CD4-positive, alpha-beta memory T cell (primary cell): ENCODE measurements around the gene PLA2G5. TPM values are rescaled to one million over a fixed set of nuclear protein-coding genes. Genes with fewer than 3 reads are reported as not detected.

Source experiments
- CTCF ChIA-PET: fragments of 350-600 bp; sonication (Branson Sonifier 250); formaldehyde crosslinking; loops from one replicate; lab custom pipeline; 2021; ENCODE audit warnings: inconsistent platforms; ENCODE audit not compliant: partially characterized antibody; lab: Charles Lee
- POLR2A ChIA-PET: fragments of 350-600 bp; sonication (Branson Sonifier 250); formaldehyde crosslinking; loops from one replicate; lab custom pipeline; 2021; ENCODE audit not compliant: partially characterized antibody; lab: Charles Lee
- DNase-seq, 5 donors: peaks; one replicate each; pipeline versions ENCODE4 v3.0.0 to v3.0.0-alpha.2; 2020 to 2022; ENCODE audit warnings: mixed read lengths in 1 of 5
- H3K27ac ChIP-seq: one replicate; pipeline ENCODE4 v1.7.0; 2013; ENCODE audit warnings: low read depth, low read length
- H3K27me3 ChIP-seq: 2 replicates; pipeline ENCODE4 v1.7.0; 2013; ENCODE audit warnings: mild to moderate bottlenecking, low read length, moderate library complexity; ENCODE audit not compliant: insufficient read depth
- H3K36me3 ChIP-seq: 2 replicates; pipeline ENCODE4 v1.7.0; 2013; ENCODE audit warnings: mild to moderate bottlenecking, low read length, moderate library complexity; ENCODE audit not compliant: insufficient read depth
- H3K4me1 ChIP-seq: 2 replicates; pipeline ENCODE4 v1.7.0; 2013; ENCODE audit warnings: mild to moderate bottlenecking, low read length, moderate library complexity; ENCODE audit not compliant: insufficient read depth
- H3K4me3 ChIP-seq, 2 donors: one replicate each; pipeline ENCODE4 v1.7.0; 2013; ENCODE audit warnings: low read length in 2 of 2, mild to moderate bottlenecking in 1 of 2
- H3K9me3 ChIP-seq, 2 donors: one replicate each; pipeline ENCODE4 v1.7.0; 2013; ENCODE audit warnings: low read length in 2 of 2, control low read depth in 1 of 2; ENCODE audit not compliant: control insufficient read depth in 1 of 2
- H3K27ac Mint-ChIP-seq, 7 donors: one replicate each; pipeline ENCODE4 v1.8.0; 2020 to 2021; ENCODE audit warnings: mixed read lengths in 7 of 7, mild to moderate bottlenecking in 6 of 7, inconsistent platforms in 3 of 7, moderate library complexity in 3 of 7
- H3K27me3 Mint-ChIP-seq, 2 donors: one replicate each; pipeline ENCODE4 v1.8.0; 2020 to 2021; ENCODE audit warnings: mixed read lengths in 2 of 2
- H3K36me3 Mint-ChIP-seq, 2 donors: one replicate each; pipeline ENCODE4 v1.8.0; 2020 to 2021; ENCODE audit warnings: mixed read lengths in 2 of 2, inconsistent platforms in 1 of 2, mild to moderate bottlenecking in 1 of 2
- H3K4me1 Mint-ChIP-seq, 4 donors: one replicate each; pipeline ENCODE4 v1.8.0; 2020 to 2021; ENCODE audit warnings: mixed read lengths in 4 of 4, mild to moderate bottlenecking in 1 of 4
- H3K4me3 Mint-ChIP-seq, 8 donors: one replicate each; pipeline ENCODE4 v1.8.0; 2020 to 2021; ENCODE audit warnings: mixed read lengths in 8 of 8, mild to moderate bottlenecking in 7 of 8, moderate library complexity in 6 of 8, inconsistent platforms in 3 of 8
- H3K9me3 Mint-ChIP-seq, 8 donors: one replicate each; pipeline ENCODE4 v1.8.0; 2020 to 2021; ENCODE audit warnings: mixed read lengths in 8 of 8, mild to moderate bottlenecking in 5 of 8, inconsistent platforms in 3 of 8, moderate library complexity in 1 of 8
- intact Hi-C: fragments of 100-400 bp; cut with micrococcal nuclease; formaldehyde crosslinking; loops from one replicate; pipeline ENCODE4 v1.15.1; 2023
- polyA plus RNA-seq, 2 donors: library from polyadenylated mRNA; unstranded; fragments of 300-500 nt; fragmentation: Illumina TruSeq; gene quantifications; one replicate each; pipeline ENCODE4 v1.2.3, GENCODE V29; 2021
- total RNA-seq, 2 experiments: library from RNA; stranded (reverse); gene quantifications; one replicate each; pipeline ENCODE4 v1.2.3, GENCODE V29; 2021

The PLA2G5 gene
- total and polyA plus RNA-seq, 4 experiments from 2014 or later: not detected

GRCh38 chr1:20080441-20081352 is 10.7 kb downstream of the PLA2G5 start:
- Histone ChIP-seq H3K27ac (no peak overlapping the region), H3K27me3 (no peaks in the 10 kb centered on the region), H3K4me1 (no peaks in the 10 kb centered on the region), H3K9me3 (no peaks in the 10 kb centered on the region), H3K4me3 (no peak overlapping the region), H3K36me3 (no peaks in the 10 kb centered on the region)
- Mint-ChIP-seq H3K4me1 (peaks cover 0 to 17% (median 3%) of the 10 kb centered on the region in 4 donors), H3K36me3 (no peaks in the 10 kb centered on the region), H3K4me3 (peak overlapping the region in 2 of 8 donors; percentile 6 to 57), H3K27me3 (peaks cover 27 to 29% of the 10 kb centered on the region in 2 donors), H3K9me3 (no peaks in the 10 kb centered on the region), H3K27ac (peak overlapping the region in 1 of 7 donors; percentile 75)
- no peak for DNase-seq
- intact Hi-C loops: no loop called here
- POLR2A ChIA-PET: no interaction called here
- CTCF ChIA-PET: no interaction called here

DNA sequence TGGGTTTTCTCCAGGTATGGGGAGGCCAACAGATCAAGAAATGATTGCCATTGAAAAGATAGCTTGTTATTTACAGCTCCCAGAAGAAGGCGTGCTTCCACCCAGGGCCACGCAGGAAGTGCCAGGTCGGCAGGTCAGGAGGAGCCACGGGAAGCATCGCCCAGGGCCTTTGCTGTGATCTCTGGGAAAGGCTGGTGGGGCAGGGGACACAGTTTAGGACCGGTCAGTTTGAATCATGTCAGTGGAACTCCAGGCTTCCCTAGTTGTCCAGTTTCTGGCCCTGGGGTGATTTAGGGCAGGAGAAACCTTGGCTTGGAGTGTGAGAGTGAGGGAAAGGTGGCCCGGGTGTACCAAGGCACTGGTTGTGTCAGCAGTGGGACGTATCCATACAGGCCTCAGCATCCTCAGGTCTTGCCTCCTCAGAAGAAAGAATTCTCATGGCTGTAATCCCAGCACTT is 11.4 kb downstream of the PLA2G5 start:
- no peak overlapping the region for H3K4me3 ChIP-seq
- H3K9me3 Mint-ChIP-seq: no peaks in the 10 kb centered on the region
- no peaks in the 10 kb centered on the region for H3K9me3 ChIP-seq
- H3K4me1 ChIP-seq: no peaks in the 10 kb centered on the region
- peaks cover 0 to 17% (median 3%) of the 10 kb centered on the region in 4 donors for H3K4me1 Mint-ChIP-seq
- ChIA-PET POLR2A (no interaction called here), CTCF (no interaction called here)
- peaks cover 27 to 28% of the 10 kb centered on the region in 2 donors for H3K27me3 Mint-ChIP-seq
- no peaks in the 10 kb centered on the region for H3K27me3 ChIP-seq
- DNase-seq: no peak
- H3K36me3 ChIP-seq: no peaks in the 10 kb centered on the region
- H3K27ac ChIP-seq: no peak overlapping the region
- peak overlapping the region in 2 of 8 donors; percentile 6 to 57 for H3K4me3 Mint-ChIP-seq
- H3K27ac Mint-ChIP-seq: no peak overlapping the region
- intact Hi-C loops: no loop called here
- H3K36me3 Mint-ChIP-seq: no peaks in the 10 kb centered on the region

DNA sequence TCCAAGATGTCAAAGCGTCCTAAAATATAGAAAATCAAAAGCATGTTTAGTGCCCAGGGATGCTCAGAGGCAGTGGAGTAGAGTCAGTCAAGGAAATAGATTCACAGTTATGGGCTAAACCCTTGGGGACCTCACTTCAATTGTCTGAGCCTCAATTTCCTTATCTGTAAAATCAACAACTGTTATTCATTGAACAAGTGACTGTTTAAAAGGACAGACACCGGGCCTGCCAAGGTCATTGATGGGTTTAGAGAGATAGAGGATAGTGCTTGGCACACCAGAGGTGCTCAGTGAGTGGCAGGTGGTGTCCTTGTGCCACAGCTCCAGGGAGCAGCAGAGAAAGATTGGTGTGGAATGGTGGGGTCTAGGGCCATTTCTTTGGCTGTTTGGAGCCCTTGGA is 12.8 kb downstream of the PLA2G5 start:
- DNase-seq: no peak
- Mint-ChIP-seq H3K27ac (peak overlapping the region in 1 of 7 donors; percentile 63), H3K9me3 (no peaks in the 10 kb centered on the region), H3K4me1 (peaks cover 0 to 16% (median 3%) of the 10 kb centered on the region in 4 donors), H3K36me3 (no peaks in the 10 kb centered on the region), H3K4me3 (no peak overlapping the region), H3K27me3 (peaks cover 17 to 19% of the 10 kb centered on the region in 2 donors)
- H3K27ac ChIP-seq: no peak overlapping the region
- no peaks in the 10 kb centered on the region for H3K4me1 ChIP-seq
- ChIA-PET CTCF (no interaction called here), POLR2A (no interaction called here)
- no peak overlapping the region for H3K4me3 ChIP-seq
- no peaks in the 10 kb centered on the region for H3K9me3 ChIP-seq
- no peaks in the 10 kb centered on the region for H3K36me3 ChIP-seq
- H3K27me3 ChIP-seq: no peaks in the 10 kb centered on the region
- intact Hi-C loops: no loop called here

DNA sequence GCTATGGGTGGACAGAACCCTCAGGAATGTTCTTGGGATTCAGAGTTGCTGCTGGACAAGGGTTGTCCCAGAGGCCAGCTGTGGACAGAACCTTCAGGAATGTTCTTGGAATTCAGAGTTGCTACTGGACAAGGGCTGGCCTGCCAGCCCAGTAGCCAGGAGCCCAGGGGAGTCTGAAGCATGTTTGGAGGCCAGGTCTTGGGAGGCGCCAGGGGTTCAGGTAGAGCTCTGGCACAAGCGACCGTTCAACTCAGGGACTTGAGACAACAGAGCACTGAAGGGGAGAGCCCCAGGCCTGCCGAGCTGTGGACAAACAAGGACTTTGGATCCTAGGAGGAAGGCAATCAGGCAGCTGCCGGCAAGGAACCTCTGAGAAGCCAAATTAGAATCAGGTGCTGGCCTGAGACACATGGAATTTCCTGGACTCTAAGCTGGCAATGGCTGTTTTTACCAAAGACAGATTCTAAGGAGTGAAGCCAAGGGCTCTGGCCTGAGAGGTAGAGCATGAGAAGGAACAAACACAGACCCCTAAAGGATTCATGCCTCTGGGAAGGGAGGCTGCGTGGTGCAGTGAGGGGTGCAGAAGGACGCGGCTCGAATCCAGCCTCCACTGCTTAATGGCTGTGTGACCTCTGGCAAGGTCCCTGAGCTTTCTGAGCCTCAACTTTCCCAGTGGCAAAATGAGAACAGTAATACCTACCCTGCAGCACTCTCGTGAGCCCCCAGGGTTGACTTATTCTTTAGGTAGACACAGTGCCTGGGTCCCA is 13.4 kb downstream of the PLA2G5 start:
- Histone ChIP-seq H3K9me3 (no peaks in the 10 kb centered on the region), H3K4me3 (no peak overlapping the region), H3K4me1 (no peaks in the 10 kb centered on the region), H3K27me3 (no peaks in the 10 kb centered on the region), H3K27ac (no peak overlapping the region), H3K36me3 (no peaks in the 10 kb centered on the region)
- H3K4me1 Mint-ChIP-seq: peaks cover 0 to 10% (median 3%) of the 10 kb centered on the region in 4 donors
- no peak overlapping the region for H3K4me3 Mint-ChIP-seq
- ChIA-PET POLR2A (no interaction called here), CTCF (no interaction called here)
- H3K9me3 Mint-ChIP-seq: no peaks in the 10 kb centered on the region
- H3K36me3 Mint-ChIP-seq: no peaks in the 10 kb centered on the region
- DNase-seq: no peak
- intact Hi-C loops: no loop called here
- peaks cover 12 to 15% of the 10 kb centered on the region in 2 donors for H3K27me3 Mint-ChIP-seq
- H3K27ac Mint-ChIP-seq: peak overlapping the region in 1 of 7 donors; percentile 63

GRCh38 chr1:20086800-20087199 is 16.8 kb downstream of the PLA2G5 start:
- Histone ChIP-seq H3K4me1 (no peaks in the 10 kb centered on the region), H3K27me3 (no peaks in the 10 kb centered on the region), H3K9me3 (no peaks in the 10 kb centered on the region), H3K27ac (no peak overlapping the region), H3K36me3 (no peaks in the 10 kb centered on the region), H3K4me3 (no peak overlapping the region)
- peaks cover 0 to 11% of the 10 kb centered on the region in 2 donors for H3K27me3 Mint-ChIP-seq
- POLR2A ChIA-PET: no interaction called here
- intact Hi-C loops: no loop called here
- no peaks in the 10 kb centered on the region for H3K36me3 Mint-ChIP-seq
- no peak overlapping the region for H3K4me3 Mint-ChIP-seq
- H3K4me1 Mint-ChIP-seq: peaks cover 0 to 1% (median 0%) of the 10 kb centered on the region in 4 donors
- no peak overlapping the region for H3K27ac Mint-ChIP-seq
- H3K9me3 Mint-ChIP-seq: no peaks in the 10 kb centered on the region
- CTCF ChIA-PET: no interaction called here
- no peak for DNase-seq

- H3K4me3 Mint-ChIP-seq: no peak overlapping the region
- no peak for DNase-seq
- intact Hi-C loops: no loop called here
- H3K9me3 ChIP-seq: no peaks in the 10 kb centered on the region
- H3K27ac ChIP-seq: no peak overlapping the region
- H3K9me3 Mint-ChIP-seq: no peaks in the 10 kb centered on the region
- POLR2A ChIA-PET: no interaction called here
- H3K27me3 Mint-ChIP-seq: peaks cover 2 to 10% of the 10 kb centered on the region in 2 donors
- CTCF ChIA-PET: no interaction called here
- H3K4me3 ChIP-seq: no peak overlapping the region
- no peaks in the 10 kb centered on the region for H3K4me1 ChIP-seq
- peak overlapping the region in 2 of 7 donors; percentile 4 to 46 for H3K27ac Mint-ChIP-seq
- no peaks in the 10 kb centered on the region for H3K4me1 Mint-ChIP-seq
- no peaks in the 10 kb centered on the region for H3K36me3 ChIP-seq
- H3K36me3 Mint-ChIP-seq: no peaks in the 10 kb centered on the region
- no peaks in the 10 kb centered on the region for H3K27me3 ChIP-seq
These were observed 17.7 kb downstream of the PLA2G5 start for GRCh38 chr1:20087668-20088067.
